PC-9 (cell line): ENCODE results near the gene KIF26B. TPM values are rescaled to one million over a fixed set of nuclear protein-coding genes. Genes with fewer than 3 reads are reported as not detected.

Source experiments
- BruUV-seq: library from RNA; stranded (reverse); fragments of 400-500 nt; replicated peaks from 2 replicates; lab custom pipeline; 2021; lab: Mats Ljungman, UMichigan
- CTCF ChIA-PET: fragments of 300-600 bp; sonication (Branson Sonifier 250); formaldehyde crosslinking; loops from one replicate; lab custom pipeline; 2022; ENCODE audit warnings: antibody characterized with exemption; lab: Charles Lee
- POLR2A ChIA-PET: fragments of 300-600 bp; sonication (Branson Sonifier 250); formaldehyde crosslinking; loops from one replicate; lab custom pipeline; 2022; ENCODE audit warnings: antibody characterized with exemption; ENCODE audit not compliant: unreplicated experiment; lab: Charles Lee
- DNase-seq, 2 experiments: peaks; one replicate each; pipeline versions ENCODE4 v3.0.0 to v3.0.0-alpha.2; 2015 to 2022; ENCODE audit warnings: mixed read lengths in 1 of 2
- H2AFZ ChIP-seq: fragments of 200-600 bp; sonication (generic); 2 replicates; pipeline ENCODE4 v1.8.1; 2017; ENCODE audit warnings: antibody characterized with exemption
- H3F3A ChIP-seq: fragments of 200-600 bp; sonication (generic); 2 replicates; pipeline ENCODE4 v1.8.1; 2017; ENCODE audit warnings: antibody characterized with exemption, mild to moderate bottlenecking, low read depth; ENCODE audit not compliant: insufficient read depth
- H3K27ac ChIP-seq: fragments of 200-600 bp; sonication (generic); 2 replicates; pipeline ENCODE4 v1.6.1; 2016; ENCODE audit warnings: mixed run types
- H3K27me3 ChIP-seq: fragments of 200-600 bp; sonication (generic); 2 replicates; pipeline ENCODE4 v1.6.1; 2016; ENCODE audit warnings: low read depth, mixed run types; ENCODE audit not compliant: insufficient read depth
- H3K36me3 ChIP-seq: fragments of 200-600 bp; sonication (generic); 2 replicates; pipeline ENCODE4 v1.6.1; 2016; ENCODE audit warnings: low read depth, mixed run types
- H3K4me1 ChIP-seq: fragments of 200-600 bp; sonication (generic); replicated peaks from 2 replicates; pipeline ENCODE4 v1.6.1; 2016; ENCODE audit warnings: mixed run types; ENCODE audit not compliant: insufficient read depth
- H3K4me2 ChIP-seq: fragments of 200-600 bp; sonication (generic); 2 replicates; pipeline ENCODE4 v1.6.1; 2017; ENCODE audit warnings: mixed run types
- H3K4me3 ChIP-seq: fragments of 200-600 bp; sonication (generic); 2 replicates; pipeline ENCODE4 v1.6.1; 2016; ENCODE audit warnings: mixed run types
- H3K79me2 ChIP-seq: fragments of 200-600 bp; sonication (generic); 2 replicates; pipeline ENCODE4 v1.6.1; 2017; ENCODE audit warnings: low read depth, mixed run types
- H3K9me2 ChIP-seq: fragments of 200-600 bp; sonication (generic); 2 replicates; pipeline ENCODE4 v1.8.1; 2017; ENCODE audit warnings: mild to moderate bottlenecking; ENCODE audit not compliant: insufficient read depth
- H3K9me3 ChIP-seq: fragments of 200-600 bp; sonication (generic); 2 replicates; pipeline ENCODE4 v1.8.1; 2016; ENCODE audit warnings: low read depth; ENCODE audit not compliant: insufficient read depth
- H4K20me1 ChIP-seq: fragments of 200-600 bp; sonication (generic); 2 replicates; pipeline ENCODE4 v1.8.1; 2017; ENCODE audit not compliant: insufficient read depth
- EZH2 ChIP-seq: fragments of 200-600 bp; sonication (generic); IDR thresholded peaks from 2 replicates; pipeline ENCODE4 v1.8.0; 2017; ENCODE audit warnings: antibody characterized with exemption, low read depth
- intact Hi-C: fragments of 100-400 bp; cut with micrococcal nuclease; formaldehyde crosslinking; loops from one replicate; pipeline ENCODE4 v1.10.0; 2022; ENCODE audit not compliant: unreplicated experiment
- total RNA-seq: library from RNA; stranded (reverse); gene quantifications from 2 replicates; pipeline ENCODE4 v1.2.3, GENCODE V29; 2021
- TF ChIP-seq, protein P1 (sequence below): fragments of 200-600 bp; sonication (generic); conservative IDR thresholded peaks from 2 replicates; pipeline ENCODE4 v1.6.1; 2017; ENCODE audit warnings: mixed run types, antibody characterized with exemption, mild to moderate bottlenecking, moderate library complexity

Gene KIF26B
- total RNA-seq, 1 experiment from 2014 or later, result 0.11 TPM

DNA sequence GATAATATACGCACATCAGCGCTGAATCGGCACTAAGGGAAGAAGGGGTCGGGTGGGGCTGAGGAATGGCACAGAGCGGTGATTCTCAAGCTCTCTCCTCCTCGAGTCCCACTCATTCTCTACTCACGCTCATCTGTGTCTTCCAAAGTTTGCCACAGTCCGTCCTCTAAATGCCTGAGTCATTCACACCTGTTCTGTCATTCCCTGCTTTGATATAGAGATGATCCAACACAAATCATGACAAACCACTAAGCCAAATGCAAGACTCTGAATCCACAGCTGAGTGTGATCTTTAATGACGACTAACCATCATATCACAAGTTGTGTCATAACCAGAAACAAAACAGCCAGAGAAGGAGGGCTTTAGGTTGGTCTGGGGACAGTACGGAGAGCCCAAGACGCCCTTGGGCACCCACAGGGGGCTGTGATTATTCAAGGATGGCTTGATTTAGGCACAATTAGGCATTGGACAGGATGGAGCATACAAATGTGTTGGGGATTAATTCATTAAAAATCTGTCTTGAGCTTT lies 501.5 kb downstream of the KIF26B start:
- Histone ChIP-seq H3K27me3 (peaks cover 82% of the 10 kb centered on the region), H3K36me3 (no peaks in the 10 kb centered on the region), H3F3A (no peaks in the 10 kb centered on the region), H3K79me2 (no peaks in the 10 kb centered on the region), H3K9me2 (no peaks in the 10 kb centered on the region), H4K20me1 (no peaks in the 10 kb centered on the region), H2AFZ (no peak overlapping the region), H3K27ac (no peak overlapping the region), H3K4me3 (no peak overlapping the region), H3K9me3 (no peaks in the 10 kb centered on the region), H3K4me1 (no peaks in the 10 kb centered on the region), H3K4me2 (no peak overlapping the region)
- POLR2A ChIA-PET, result no interaction called here
- TF ChIP-seq, protein P1, sequence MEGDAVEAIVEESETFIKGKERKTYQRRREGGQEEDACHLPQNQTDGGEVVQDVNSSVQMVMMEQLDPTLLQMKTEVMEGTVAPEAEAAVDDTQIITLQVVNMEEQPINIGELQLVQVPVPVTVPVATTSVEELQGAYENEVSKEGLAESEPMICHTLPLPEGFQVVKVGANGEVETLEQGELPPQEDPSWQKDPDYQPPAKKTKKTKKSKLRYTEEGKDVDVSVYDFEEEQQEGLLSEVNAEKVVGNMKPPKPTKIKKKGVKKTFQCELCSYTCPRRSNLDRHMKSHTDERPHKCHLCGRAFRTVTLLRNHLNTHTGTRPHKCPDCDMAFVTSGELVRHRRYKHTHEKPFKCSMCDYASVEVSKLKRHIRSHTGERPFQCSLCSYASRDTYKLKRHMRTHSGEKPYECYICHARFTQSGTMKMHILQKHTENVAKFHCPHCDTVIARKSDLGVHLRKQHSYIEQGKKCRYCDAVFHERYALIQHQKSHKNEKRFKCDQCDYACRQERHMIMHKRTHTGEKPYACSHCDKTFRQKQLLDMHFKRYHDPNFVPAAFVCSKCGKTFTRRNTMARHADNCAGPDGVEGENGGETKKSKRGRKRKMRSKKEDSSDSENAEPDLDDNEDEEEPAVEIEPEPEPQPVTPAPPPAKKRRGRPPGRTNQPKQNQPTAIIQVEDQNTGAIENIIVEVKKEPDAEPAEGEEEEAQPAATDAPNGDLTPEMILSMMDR, result no peak
- TF ChIP-seq EZH2, result no peak
- intact Hi-C loops, result no loop called here
- CTCF ChIA-PET, result no interaction called here
- no TSS peak for BruUV-seq
- no peak for DNase-seq

DNA sequence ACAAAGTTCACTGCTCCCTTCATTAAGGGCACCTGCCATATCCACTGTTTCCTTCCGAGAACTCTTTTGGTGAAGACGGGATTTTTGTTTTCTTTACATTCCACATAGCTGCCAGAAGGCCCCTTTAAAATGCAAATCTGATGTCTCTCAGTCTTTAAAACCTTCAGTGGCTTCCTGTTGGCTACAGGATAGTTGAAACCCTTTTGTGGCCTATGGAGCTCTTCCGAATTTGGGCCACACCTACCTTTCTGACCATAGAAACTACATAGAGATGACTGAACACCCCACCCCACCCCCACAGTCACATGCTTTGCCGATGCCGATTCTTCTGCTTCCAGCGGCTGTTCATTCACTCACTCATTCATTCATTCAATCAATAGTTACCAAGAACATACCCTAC lies 502.6 kb downstream of the KIF26B start:
- Histone ChIP-seq H3K79me2 (no peaks in the 10 kb centered on the region), H3K36me3 (no peaks in the 10 kb centered on the region), H3K4me3 (no peak overlapping the region), H3K9me3 (no peaks in the 10 kb centered on the region), H3K9me2 (no peaks in the 10 kb centered on the region), H3F3A (no peaks in the 10 kb centered on the region), H4K20me1 (no peaks in the 10 kb centered on the region), H3K27me3 (peaks cover 70% of the 10 kb centered on the region), H3K27ac (no peak overlapping the region), H2AFZ (no peak overlapping the region), H3K4me1 (no peaks in the 10 kb centered on the region), H3K4me2 (no peak overlapping the region)
- CTCF ChIA-PET, result no interaction called here
- intact Hi-C loops, result no loop called here
- POLR2A ChIA-PET, result interaction anchor here (0.6 kb wide), 1 partner anchor 820 kb away, joined by 5 read pairs; no protein-coding TSS in a partner anchor
- TF ChIP-seq, protein P1, result no peak
- no peak for TF ChIP-seq EZH2
- no peak for DNase-seq
- BruUV-seq, result no TSS peak

DNA sequence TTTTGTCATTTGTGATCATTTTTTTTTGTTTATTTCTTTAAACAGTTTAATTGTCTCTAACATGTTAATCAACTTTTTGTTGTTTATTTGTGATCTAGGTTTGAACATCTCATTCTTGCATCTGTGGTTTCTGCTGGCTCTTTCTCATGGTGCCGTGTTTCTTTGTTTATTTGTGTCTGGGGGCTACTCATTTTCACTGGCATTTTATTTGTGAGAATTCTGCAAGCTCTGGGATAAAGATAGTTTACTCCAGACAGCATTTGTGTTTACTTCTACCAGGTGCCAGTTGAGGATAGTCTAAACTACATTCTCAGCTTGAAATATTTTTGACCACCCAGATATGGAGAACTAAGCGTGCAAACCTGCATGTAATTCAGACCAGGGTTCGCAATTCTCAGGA lies 508.6 kb downstream of the KIF26B start:
- no TSS peak for BruUV-seq
- Histone ChIP-seq H3K4me1 (no peaks in the 10 kb centered on the region), H3K36me3 (no peaks in the 10 kb centered on the region), H3K4me3 (no peak overlapping the region), H2AFZ (no peak overlapping the region), H3K79me2 (no peaks in the 10 kb centered on the region), H3K27ac (no peak overlapping the region), H4K20me1 (no peaks in the 10 kb centered on the region), H3F3A (no peaks in the 10 kb centered on the region), H3K9me3 (no peaks in the 10 kb centered on the region), H3K9me2 (no peaks in the 10 kb centered on the region), H3K27me3 (peaks cover 21% of the 10 kb centered on the region), H3K4me2 (no peak overlapping the region)
- CTCF ChIA-PET, result no interaction called here
- POLR2A ChIA-PET, result no interaction called here
- DNase-seq, result no peak
- TF ChIP-seq EZH2, result no peak
- TF ChIP-seq, protein P1, result no peak
- intact Hi-C loops, result no loop called here
